Measurements from ENCODE around the gene NDC1.
"Not testable (repeated sequence)": the region's sequence is repeated elsewhere in the genome, so short reads cannot be mapped to it uniquely, and the experiment has no call there.

Gene NDC1, protein sequence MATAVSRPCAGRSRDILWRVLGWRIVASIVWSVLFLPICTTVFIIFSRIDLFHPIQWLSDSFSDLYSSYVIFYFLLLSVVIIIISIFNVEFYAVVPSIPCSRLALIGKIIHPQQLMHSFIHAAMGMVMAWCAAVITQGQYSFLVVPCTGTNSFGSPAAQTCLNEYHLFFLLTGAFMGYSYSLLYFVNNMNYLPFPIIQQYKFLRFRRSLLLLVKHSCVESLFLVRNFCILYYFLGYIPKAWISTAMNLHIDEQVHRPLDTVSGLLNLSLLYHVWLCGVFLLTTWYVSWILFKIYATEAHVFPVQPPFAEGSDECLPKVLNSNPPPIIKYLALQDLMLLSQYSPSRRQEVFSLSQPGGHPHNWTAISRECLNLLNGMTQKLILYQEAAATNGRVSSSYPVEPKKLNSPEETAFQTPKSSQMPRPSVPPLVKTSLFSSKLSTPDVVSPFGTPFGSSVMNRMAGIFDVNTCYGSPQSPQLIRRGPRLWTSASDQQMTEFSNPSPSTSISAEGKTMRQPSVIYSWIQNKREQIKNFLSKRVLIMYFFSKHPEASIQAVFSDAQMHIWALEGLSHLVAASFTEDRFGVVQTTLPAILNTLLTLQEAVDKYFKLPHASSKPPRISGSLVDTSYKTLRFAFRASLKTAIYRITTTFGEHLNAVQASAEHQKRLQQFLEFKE

DNA sequence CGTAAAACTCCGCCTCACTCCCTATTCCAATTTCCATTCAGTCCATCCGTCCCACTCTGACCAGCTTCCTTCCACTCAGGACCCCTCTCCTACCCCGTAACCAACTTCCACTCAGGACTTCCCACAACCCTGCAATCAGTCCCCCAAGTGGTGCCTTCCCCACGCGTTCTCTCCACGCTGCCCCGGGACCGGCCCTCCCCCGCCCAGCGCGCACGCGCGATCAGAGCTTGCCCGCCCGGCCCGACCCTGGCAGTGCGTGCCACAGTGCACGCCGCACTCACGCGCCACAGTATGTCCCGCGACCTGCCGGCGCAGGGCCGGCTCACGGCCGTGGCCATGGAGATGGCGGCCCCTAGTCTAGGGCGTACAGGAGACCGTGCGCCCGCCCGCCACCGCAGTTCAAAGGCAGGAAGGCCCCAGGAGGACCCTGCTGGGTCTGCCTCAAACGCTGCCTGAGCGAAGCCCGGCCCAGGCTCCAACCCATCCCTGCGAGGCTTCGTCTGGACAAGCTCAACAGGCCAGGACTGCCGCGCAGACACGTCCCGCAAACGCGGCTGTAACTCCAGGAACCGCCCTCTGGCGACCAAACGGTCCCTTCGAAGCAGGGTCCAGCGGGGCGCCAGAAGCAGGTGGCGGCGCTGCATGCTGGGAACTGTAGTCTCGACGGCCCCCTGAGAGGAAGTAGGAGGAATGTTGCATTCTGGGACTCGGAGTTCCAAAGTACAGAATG is at the start of gene NDC1:
TSS of gene NDC1 (minus strand) at position 373 of the 730 bp plus-strand sequence. CDS start at position 338, 35 bp downstream.
- peak; percentile 97 for DNase-seq

DNA sequence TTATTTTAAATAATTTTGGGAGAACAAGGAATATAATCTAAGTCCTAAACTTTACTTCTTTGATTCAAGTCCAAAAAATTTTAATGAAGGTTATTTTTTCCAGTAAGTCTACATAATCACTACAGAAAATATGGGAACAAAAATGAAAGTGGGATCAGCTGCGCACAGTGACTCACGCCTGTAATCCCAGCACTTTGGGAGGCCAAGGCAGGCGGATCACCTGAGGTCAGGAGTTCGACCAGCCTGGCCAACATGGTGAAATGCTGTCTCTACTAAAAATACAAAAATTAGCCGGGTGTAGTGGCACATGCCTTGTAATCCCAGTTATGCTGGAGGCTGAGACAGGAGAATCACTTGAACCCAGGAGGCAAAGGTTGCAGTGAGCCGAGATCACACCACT is 45.5 kb upstream of the NDC1 start:
- DNase-seq: not testable (repeated sequence)

DNA sequence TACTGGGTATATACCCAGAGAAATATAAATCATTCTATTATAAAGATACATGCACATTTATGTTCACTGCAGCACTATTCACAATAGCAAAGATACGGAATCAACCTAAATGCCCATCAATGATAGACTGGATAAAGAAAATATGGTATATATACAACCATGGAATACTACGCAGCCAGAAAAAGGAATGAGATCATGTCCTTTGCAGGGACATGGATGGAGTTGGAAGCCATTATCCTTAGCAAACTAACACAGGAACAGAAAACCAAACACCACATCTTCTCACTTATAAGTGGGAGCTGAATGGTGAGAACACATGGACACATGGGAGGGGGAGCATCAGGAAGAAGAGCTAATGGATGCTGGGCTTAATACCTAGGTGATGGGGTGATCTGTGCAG is 43.8 kb upstream of the NDC1 start:
- not testable (repeated sequence) for DNase-seq

DNA sequence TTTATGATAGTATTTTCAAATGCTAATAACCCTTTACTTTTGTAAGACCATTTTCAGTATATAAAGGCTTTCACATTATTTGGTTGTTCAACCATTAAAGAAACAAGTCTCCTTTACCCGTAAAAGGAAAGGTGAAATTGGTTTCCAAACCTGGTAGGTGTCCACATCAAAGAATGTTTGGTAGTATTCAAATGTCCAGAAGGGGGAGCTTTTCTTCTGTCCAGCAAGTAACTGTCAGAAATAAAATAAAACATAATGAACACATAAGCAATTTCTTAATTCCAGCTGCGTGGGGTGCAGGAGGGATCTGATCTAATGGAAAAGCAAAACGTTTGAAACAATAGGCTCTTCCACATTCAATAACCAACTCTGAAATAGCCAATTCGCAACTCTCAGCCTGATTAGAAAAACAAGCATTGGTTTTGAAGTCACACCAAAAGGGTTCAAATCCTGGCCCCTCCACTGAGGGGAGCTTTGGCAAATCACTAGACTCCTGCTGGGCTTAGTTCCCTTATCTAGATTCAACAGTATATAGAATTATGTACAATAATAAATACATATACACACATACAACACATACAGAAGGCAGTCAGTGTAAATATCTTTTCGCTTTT is 40.5 kb upstream of the NDC1 start:
- DNase-seq: peak; percentile 45

DNA sequence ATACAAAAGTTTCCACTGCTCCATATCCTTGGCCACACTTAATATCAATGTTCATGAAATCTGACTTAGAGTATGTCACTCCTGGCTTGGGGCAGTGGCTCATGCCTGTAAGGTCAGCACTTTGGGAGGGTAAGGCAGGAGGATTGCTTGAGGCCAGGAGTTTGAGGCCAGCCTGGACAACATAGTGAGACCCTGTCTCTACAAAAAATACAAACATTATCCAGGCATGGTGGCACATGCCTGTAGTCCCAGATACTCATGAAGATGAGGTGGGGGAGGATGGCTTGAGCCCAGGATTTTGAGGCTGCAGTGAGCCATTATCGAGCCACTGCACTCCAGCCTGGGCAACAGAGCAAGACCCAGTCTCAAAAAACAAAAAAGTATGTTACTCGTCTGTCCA is 37.1 kb upstream of the NDC1 start:
- not testable (repeated sequence) for DNase-seq

GRCh38 chr1:53871773-53872484 is 33.8 kb upstream of the NDC1 start:
- no peak for DNase-seq

GRCh38 chr1:53871221-53871620 is 33.1 kb upstream of the NDC1 start:
- DNase-seq: no peak

GRCh38 chr1:53869454-53870117 is 31.5 kb upstream of the NDC1 start:
- no peak for DNase-seq

DNA sequence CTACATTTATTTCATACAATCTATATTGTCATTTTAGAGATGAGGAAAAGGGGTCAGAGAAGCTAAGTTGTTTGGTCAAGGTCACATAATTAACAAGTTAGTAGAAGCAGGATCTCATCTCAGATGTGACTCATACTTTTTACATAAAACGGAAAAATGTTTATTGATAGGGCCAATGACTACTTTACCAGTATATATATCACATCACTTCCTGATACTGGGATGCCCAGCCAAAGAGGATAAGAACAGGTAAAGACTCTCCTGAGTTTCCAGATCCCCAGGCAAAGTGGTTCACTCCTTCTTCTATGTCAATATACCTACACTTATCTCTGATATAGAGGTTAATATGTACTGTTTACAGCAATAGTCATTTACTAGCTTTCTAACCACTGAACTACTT is 30.5 kb upstream of the NDC1 start:
- DNase-seq: no peak

DNA sequence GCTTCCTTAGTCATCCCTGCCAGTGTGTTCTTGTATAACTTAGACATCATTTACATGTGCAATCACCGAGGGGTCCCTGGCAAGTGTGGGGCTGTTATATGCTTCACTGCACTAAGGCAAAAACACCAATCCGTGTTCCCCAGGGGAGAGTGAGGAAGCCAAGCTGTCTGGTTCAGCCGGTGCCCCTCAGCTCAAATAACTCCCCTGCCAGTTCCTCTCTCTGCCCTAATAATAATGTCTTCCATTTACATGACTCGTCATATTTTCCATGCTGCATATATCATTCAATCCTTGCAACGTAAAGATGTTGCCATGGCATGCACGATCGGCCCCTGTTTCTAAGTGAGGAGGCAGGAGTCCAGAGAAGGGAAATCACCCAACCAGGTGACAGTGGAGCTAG is 24.4 kb upstream of the NDC1 start:
- no peak for DNase-seq

DNA sequence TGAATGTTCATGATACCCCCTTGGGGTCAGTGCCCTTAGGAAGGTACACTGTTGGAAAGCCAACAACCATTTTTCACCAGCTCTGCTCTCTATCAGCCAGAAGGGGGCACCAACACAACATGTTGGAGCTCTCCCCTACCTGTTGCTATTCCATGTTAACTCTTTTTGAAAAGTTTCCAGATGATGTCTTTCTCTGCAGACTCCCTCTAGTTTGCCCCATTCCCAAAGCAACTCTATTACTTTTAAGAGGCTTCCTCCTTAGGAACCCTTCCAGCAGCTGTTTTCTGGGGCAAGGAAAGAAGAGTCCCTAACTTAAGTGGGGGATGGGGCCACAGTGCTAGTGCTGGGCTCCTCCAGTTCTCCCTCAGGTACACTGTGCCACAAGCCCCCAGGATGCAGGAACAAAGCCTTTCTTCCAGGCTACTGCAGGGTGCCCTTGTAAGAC is 22.9 kb upstream of the NDC1 start:
- DNase-seq: peak; percentile 60

DNA sequence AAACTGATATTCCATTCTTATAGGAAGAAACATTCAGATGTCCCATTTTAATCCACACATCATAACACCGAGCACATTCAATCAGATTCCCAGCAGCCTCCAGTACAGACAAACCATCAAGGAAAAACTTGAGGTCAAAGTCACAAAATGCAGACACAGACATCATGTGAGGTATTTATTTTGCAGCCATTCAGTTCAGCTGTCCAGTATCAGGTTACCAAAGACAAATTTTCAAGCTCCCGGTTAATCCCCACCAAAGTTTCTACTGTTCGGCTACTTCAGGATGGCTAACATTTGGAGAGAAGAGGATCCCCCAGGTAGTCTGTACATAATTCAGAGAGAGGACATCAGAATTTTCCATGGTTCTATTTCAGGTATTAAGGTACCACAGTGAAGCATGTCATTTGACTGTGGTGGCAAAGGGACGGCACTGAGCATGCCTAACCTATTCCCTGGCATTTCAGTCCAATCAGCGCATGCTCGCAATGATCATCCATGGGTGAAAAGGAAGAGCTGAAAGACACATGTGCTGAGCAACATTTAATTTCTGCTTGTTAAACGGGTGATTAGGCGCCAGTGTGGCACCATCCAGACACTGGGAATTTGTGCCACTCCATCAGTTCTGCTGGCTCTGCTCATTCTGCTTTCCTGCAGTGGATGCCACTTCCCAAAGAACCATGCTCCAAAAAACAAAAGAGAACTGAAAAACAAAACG is 13.6 kb upstream of the NDC1 start:
- DNase-seq: no peak

- no peak for DNase-seq
Measured at GRCh38 chr1:53850082-53850673, 12.1 kb upstream of the NDC1 start.

- DNase-seq: no peak
Measured at GRCh38 chr1:53847980-53848379, 9.9 kb upstream of the NDC1 start.

- no peak for DNase-seq
Measured at GRCh38 chr1:53842347-53842746, 4.3 kb upstream of the NDC1 start.

DNA sequence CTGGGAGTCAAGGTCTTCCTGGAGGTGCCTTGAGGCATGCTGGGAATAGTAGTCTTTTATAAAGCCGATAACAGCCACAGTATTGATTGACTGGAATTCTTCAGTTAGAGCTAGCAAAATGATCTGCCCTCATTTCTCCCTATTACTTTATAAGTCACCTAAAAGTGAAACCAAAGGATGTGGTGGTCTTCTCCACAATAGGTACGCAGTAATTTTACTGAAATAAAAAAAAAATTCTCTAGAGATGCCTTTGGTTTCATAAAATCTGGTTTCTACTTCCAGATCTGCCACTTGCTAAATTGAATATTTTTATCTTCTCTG is 518 bp upstream of the NDC1 start:
- no peak for DNase-seq

GRCh38 chr1:53837646-53837923 is 511 bp downstream of the NDC1 start:
- no peak for DNase-seq

DNA sequence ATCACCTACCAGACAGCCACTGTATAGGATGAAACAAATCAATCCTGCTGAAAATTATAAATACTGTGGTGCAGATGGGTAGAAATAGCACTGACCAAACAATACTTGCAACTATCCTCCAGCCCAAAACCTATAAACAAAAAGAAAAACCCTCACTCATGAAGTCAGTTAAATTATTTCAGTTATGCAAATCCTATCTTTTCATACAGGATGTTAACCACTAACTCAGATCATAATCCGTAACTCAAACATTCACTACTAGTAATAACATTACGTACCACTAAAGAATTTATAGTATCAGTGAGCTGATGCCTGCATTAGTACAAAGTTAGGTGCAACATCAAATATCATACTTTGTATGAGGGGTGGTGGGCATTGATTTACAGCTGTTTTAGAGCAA is 2.6 kb downstream of the NDC1 start:
- DNase-seq: no peak

GRCh38 chr1:53834776-53835175 is 3.3 kb downstream of the NDC1 start:
- DNase-seq: no peak

DNA sequence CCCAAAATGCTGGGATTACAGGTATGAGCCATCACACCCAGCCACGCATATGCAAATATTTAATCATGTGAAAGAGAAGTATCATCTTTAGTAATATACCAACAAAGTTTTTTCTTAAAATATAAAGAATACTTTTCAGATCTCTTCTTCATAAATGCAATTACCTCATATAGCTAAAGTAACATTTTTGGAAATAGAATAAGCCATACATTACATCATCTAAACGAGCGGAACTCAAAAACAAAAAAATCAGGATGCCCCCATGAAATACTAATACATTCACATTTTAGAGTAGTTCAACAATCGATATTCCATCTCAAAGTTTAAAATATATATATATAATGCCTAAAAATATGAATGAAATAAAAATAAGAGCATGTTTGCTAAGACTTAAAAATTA is 4.7 kb downstream of the NDC1 start:
- no peak for DNase-seq

- DNase-seq: no peak
Measured at GRCh38 chr1:53826367-53826766, 11.7 kb downstream of the NDC1 start.
